C4-2B (cell line): ENCODE data around the gene BABAM2.

Experiments
- H3K27ac ChIP-seq: fragments of 450-650 bp; 2 replicates; pipeline ENCODE4 v1.5.1; 2017
- ZFX ChIP-seq: fragments of 450-650 bp; IDR thresholded peaks from 2 replicates; pipeline ENCODE4 v1.6.1; 2017
- TF ChIP-seq, protein P1 (sequence below): fragments of 450-650 bp; conservative IDR thresholded peaks from 2 replicates; pipeline ENCODE4 v1.5.1; 2017; ENCODE audit warnings: mild to moderate bottlenecking

The BABAM2 gene

DNA sequence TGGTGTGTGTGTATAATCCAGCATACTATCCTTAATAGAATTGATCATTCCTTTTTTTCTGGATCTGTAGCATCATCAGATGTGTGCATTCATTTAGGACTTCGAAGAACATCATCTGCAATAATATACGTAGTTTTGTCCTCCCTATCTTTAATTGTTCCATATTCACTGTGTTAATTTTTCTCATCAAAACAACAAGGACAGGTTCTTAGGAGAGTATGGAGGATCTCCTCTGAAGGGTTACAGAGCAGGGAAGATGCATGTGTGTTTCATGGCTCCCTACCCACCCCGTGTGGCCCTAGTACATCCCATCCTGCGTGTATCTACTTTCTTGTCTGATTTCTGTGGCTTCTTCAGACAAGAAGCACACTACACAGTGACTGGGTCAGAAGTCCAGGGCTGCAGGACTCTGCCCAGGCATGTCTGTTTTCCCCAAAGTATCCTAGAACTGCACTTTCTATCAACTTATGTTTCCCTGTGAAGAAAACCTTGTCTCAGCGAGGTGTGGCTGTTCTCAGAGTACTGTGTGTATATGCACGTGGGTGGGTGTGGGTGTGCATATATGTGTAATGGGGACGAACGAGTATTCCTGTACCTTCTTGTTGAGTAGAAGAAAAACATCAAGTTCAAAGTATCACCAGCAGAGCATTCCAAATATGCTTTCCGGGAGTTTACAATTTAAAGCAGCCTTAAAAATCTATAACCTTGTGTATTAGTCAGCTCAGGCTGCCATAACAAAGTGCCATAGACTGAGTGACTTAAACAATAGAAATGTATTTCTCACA, 281.8 kb downstream of the BABAM2 start:
- no peak overlapping the region for H3K27ac ChIP-seq
- TF ChIP-seq, protein P1, sequence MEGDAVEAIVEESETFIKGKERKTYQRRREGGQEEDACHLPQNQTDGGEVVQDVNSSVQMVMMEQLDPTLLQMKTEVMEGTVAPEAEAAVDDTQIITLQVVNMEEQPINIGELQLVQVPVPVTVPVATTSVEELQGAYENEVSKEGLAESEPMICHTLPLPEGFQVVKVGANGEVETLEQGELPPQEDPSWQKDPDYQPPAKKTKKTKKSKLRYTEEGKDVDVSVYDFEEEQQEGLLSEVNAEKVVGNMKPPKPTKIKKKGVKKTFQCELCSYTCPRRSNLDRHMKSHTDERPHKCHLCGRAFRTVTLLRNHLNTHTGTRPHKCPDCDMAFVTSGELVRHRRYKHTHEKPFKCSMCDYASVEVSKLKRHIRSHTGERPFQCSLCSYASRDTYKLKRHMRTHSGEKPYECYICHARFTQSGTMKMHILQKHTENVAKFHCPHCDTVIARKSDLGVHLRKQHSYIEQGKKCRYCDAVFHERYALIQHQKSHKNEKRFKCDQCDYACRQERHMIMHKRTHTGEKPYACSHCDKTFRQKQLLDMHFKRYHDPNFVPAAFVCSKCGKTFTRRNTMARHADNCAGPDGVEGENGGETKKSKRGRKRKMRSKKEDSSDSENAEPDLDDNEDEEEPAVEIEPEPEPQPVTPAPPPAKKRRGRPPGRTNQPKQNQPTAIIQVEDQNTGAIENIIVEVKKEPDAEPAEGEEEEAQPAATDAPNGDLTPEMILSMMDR: no peak
- no peak for TF ChIP-seq ZFX

DNA sequence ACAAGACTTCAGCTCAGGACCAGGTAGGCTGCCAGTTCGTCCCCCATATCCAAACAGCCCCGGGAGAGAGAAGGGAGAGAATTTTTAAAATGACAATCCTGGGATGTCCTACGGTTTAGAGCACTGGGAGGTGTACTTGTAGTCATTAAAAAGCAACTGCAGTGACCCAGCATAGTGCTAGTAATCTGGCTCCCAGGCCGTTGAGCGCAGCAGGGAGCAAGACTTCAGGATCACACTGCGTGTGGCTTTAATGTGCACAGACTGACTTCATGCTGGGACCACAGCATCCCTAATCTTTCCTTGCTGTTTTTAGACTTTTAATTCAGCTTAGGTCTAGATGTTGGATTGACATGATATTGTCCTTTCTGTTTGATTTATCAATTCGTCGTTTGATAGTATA, 282.8 kb downstream of the BABAM2 start:
- no peak overlapping the region for H3K27ac ChIP-seq
- no peak for TF ChIP-seq ZFX
- TF ChIP-seq, protein P1: no peak

DNA sequence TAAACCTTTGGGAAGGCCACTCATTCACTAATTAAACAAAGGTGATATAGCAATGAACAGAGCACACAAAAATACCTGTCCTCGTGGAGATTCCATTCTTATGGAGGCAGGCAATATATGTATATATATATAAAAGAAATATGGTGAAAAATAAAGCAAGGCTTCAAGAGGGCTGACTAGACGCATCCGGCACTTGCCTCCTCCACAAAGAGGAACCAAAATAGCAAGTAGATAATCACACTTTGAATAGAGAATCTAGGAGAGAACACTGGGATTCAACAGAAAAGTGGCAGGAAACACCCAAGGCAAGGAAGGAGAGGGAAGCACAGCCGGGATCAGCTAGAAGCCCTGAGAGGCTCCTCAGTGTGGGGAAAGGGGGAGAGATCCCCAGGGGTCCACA, 283.7 kb downstream of the BABAM2 start:
- H3K27ac ChIP-seq: no peak overlapping the region
- TF ChIP-seq, protein P1: no peak
- TF ChIP-seq ZFX: no peak

DNA sequence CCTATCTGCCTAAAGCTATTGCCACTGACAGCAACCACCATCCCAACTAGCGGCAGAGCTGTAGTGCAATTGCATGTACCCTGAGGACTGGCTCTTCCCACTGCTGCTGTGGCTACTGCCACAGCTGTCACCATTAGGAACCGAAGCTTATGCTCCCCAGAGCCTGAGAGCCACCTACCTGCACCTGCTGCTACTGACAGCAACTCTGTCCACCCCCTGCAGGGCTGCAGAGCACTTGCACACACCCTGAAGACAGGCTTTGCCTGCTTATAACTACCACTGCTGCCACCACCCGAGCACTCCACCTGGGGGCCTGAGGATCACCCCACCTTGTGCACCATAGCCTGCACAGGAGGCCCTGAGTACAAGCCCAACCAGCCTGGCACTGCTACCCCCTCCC, 284.5 kb downstream of the BABAM2 start:
- TF ChIP-seq ZFX: no peak
- TF ChIP-seq, protein P1: no peak
- H3K27ac ChIP-seq: no peak overlapping the region

DNA sequence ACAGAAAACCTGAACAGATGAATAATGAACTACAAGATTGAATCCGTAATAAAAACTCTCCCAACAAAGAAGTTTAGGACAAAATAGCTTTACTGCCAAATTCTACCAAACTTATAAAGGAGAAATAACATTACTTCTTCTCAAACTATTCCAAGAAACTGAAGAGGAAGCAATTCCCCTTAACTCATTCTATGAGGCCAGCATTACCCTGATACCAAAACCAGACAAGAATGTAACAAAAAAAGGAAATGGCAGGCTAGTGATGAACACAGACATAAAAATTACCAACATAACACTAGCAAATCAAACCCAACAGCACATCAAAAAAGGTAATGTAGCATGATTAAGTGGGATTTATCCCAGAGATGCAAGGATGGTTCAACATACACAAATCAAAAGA, 288.4 kb downstream of the BABAM2 start:
- TF ChIP-seq, protein P1: no peak
- no peak for TF ChIP-seq ZFX
- no peak overlapping the region for H3K27ac ChIP-seq

- TF ChIP-seq, protein P1: no peak
- no peak for TF ChIP-seq ZFX
- H3K27ac ChIP-seq: no peak overlapping the region
Observed at GRCh38 chr2:28181801-28182200, 291.3 kb downstream of the BABAM2 start.

- no peak overlapping the region for H3K27ac ChIP-seq
- TF ChIP-seq, protein P1: no peak
- no peak for TF ChIP-seq ZFX
Observed at GRCh38 chr2:28182348-28182747, 291.8 kb downstream of the BABAM2 start.
